GM12878 (cell line): ENCODE data around the gene MOV10L1. TPM values are rescaled to one million over a fixed set of nuclear protein-coding genes. Genes with fewer than 3 reads are reported as not detected.

Experiments
- ATAC-seq: fragments of 200-7000 bp; cut with Tn5 transposase; 3 replicates; pipeline ENCODE4 v1.9.1; 2020; ENCODE audit warnings: mild to moderate bottlenecking, moderate library complexity
- BruUV-seq: library from RNA; stranded (reverse); fragments of 400-500 nt; replicated peaks from 2 replicates; lab custom pipeline; 2021; lab: Mats Ljungman, UMichigan
- CTCF ChIA-PET: fragments of 300-600 bp; sonication (Branson Sonifier 250); formaldehyde crosslinking; extraction: SDS; loops from one replicate; lab custom pipeline; 2021; ENCODE audit warnings: inconsistent platforms; lab: Yijun Ruan, JAX
- POLR2A ChIA-PET: fragments of 350-600 bp; formaldehyde crosslinking; extraction: SDS; loops from one replicate; lab custom pipeline; 2021; ENCODE audit warnings: inconsistent platforms; lab: Charles Lee
- RAD21 ChIA-PET: fragments of 300-600 bp; sonication (Branson Sonifier 250); formaldehyde crosslinking; loops from one replicate; lab custom pipeline; 2023; ENCODE audit warnings: antibody characterized with exemption; ENCODE audit not compliant: unreplicated experiment; lab: Charles Lee
- SMC1A ChIA-PET: fragments of 300-600 bp; sonication (Branson Sonifier 250); formaldehyde crosslinking; loops from one replicate; lab custom pipeline; 2023; ENCODE audit not compliant: unreplicated experiment, uncharacterized antibody; lab: Charles Lee
- DNase-seq: peaks from one replicate; pipeline ENCODE4 v3.0.0-alpha.2; 2011; ENCODE audit warnings: low read depth, low spot score
- FAIRE-seq: peaks from 3 replicates; lab custom pipeline; 2011; peaks lifted over from hg19 to GRCh38; lab: Jason Lieb, UNC
- H2AFZ ChIP-seq: 2 replicates; pipeline ENCODE4 v1.6.0; 2011; ENCODE audit warnings: low read depth, low read length, control low read depth; ENCODE audit not compliant: control insufficient read depth
- H3K27ac ChIP-seq: 2 replicates; pipeline ENCODE4 v1.5.1; 2011; ENCODE audit warnings: control low read depth; ENCODE audit not compliant: control insufficient read depth, insufficient read depth
- H3K27me3 ChIP-seq, 2 experiments: replicated peaks in 1 of 2; 2 replicates each; pipeline versions ENCODE4 v1.6.0 to v1.6.1; 2011; ENCODE audit warnings: low read length in 1 of 2; ENCODE audit not compliant: control insufficient read depth in 2 of 2, insufficient read depth in 2 of 2
- H3K36me3 ChIP-seq, 2 experiments: 2 replicates each; pipeline ENCODE4 v1.5.1; 2011; ENCODE audit warnings: low read length in 1 of 2; ENCODE audit not compliant: control insufficient read depth in 2 of 2, insufficient read depth in 2 of 2
- H3K4me1 ChIP-seq: 2 replicates; pipeline ENCODE4 v1.6.1; 2011; ENCODE audit warnings: mild to moderate bottlenecking, low read length, moderate library complexity, mixed read lengths; ENCODE audit not compliant: control insufficient read depth, insufficient read depth
- H3K4me2 ChIP-seq: 2 replicates; pipeline ENCODE4 v1.6.0; 2011; ENCODE audit warnings: control low read depth; ENCODE audit not compliant: control insufficient read depth, insufficient read depth
- H3K4me3 ChIP-seq: fragments of 200-600 bp; sonication (generic); 2 replicates; pipeline ENCODE4 v1.5.1; 2016
- H3K79me2 ChIP-seq: 2 replicates; pipeline ENCODE4 v1.6.0; 2011; ENCODE audit warnings: low read length; ENCODE audit not compliant: control insufficient read depth, insufficient read depth
- H3K9ac ChIP-seq: 2 replicates; pipeline ENCODE4 v1.8.0; 2011; ENCODE audit warnings: low read length, control low read depth, mixed read lengths; ENCODE audit not compliant: control insufficient read depth, insufficient read depth
- H3K9me3 ChIP-seq: replicated peaks from 3 replicates; pipeline ENCODE4 v1.5.1; 2011; ENCODE audit warnings: mild to moderate bottlenecking, low read length; ENCODE audit not compliant: control insufficient read depth, insufficient read depth
- H4K20me1 ChIP-seq: 2 replicates; pipeline ENCODE4 v1.6.0; 2011; ENCODE audit not compliant: control insufficient read depth, insufficient read depth
- BACH1 ChIP-seq: fragments of 450-650 bp; IDR thresholded peaks from 2 replicates; pipeline ENCODE4 v1.6.1; 2017; ENCODE audit warnings: mild to moderate bottlenecking, borderline replicate concordance
- BHLHE40 ChIP-seq, 2 experiments: fragments of 450-650 bp in 1 of 2; IDR thresholded peaks; 2 replicates each; pipeline ENCODE4 v1.6.1; 2011 to 2017; ENCODE audit warnings: low read depth in 2 of 2, borderline replicate concordance in 1 of 2, improper control_type of control experiment in 1 of 2, low read length in 1 of 2, mild to moderate bottlenecking in 1 of 2
- FOXM1 ChIP-seq: IDR thresholded peaks from 2 replicates; pipeline ENCODE4 v1.6.1; 2012; ENCODE audit warnings: low read depth, mild to moderate bottlenecking, inconsistent platforms, low read length, moderate library complexity
- HSF1 ChIP-seq: fragments of 150-350 bp; IDR thresholded peaks from 2 replicates; pipeline ENCODE4 v1.6.1; 2014; ENCODE audit warnings: mild to moderate bottlenecking, low read depth, low read length
- PAX8 ChIP-seq: fragments of 450-650 bp; IDR thresholded peaks from 2 replicates; pipeline ENCODE4 v1.6.1; 2017; ENCODE audit warnings: mild to moderate bottlenecking, moderate library complexity
- RB1 ChIP-seq: fragments of 450-650 bp; formaldehyde crosslinking; IDR thresholded peaks from 2 replicates; pipeline ENCODE4 v1.6.1; 2017; ENCODE audit warnings: mild to moderate bottlenecking, borderline replicate concordance
- SMC3 ChIP-seq: IDR thresholded peaks from 2 replicates; pipeline ENCODE4 v1.6.1; 2011; ENCODE audit warnings: low read length, improper control_type of control experiment, borderline replicate concordance
- WGBS: methylation state at CpG from one replicate; pipeline ENCODE4 v1.1.6; 2016; ENCODE audit warnings: low lambda C conversion rate; ENCODE audit not compliant: insufficient replicate concordance, insufficient coverage; ENCODE audit errors: missing lambda C conversion rate; 5-methylcytosine and 5-hydroxymethylcytosine counted together
- in situ Hi-C: fragments of 300-500 bp; cut with MboI; formaldehyde crosslinking; loops from 9 replicates; pipeline ENCODE4 v1.14.3; 2018; ENCODE audit warnings: mixed read lengths
- intact Hi-C: fragments of 100-400 bp; cut with micrococcal nuclease; formaldehyde crosslinking; loops from one replicate; pipeline ENCODE4 v1.14.2; 2022; ENCODE audit not compliant: unreplicated experiment
- polyA plus RNA-seq, 11 experiments: library from polyadenylated mRNA; depleted of rRNA in 4 of 11; unstranded in 6 of 11; stranded (reverse) in 5 of 11; fragments of >200 nt; fragmentation: Nextera tagmentation in 4 of 11; fragmentation: Illumina TruSeq in 1 of 11; extraction: Ambion mirVana in 4 of 11; extraction: Trizol in 1 of 11; gene quantifications; 1 replicate in 1 of 11; 2 replicates in 10 of 11; pipeline versions ENCODE4 v1.2.1 to v1.2.3, GENCODE V29; 2011 to 2016; ENCODE audit warnings: inconsistent platforms in 2 of 11, missing spikeins in 2 of 11, low read depth in 1 of 11
- total RNA-seq, 4 experiments: library from RNA; depleted of rRNA in 3 of 4; stranded (reverse); fragments of >200 nt in 3 of 4; fragmentation: Illumina TruSeq in 1 of 4; extraction: Trizol in 1 of 4; gene quantifications; 2 replicates each; pipeline versions ENCODE4 v1.2.1 to v1.2.3, GENCODE V29; 2013 to 2021
- TF ChIP-seq, protein P1 (sequence below): IDR thresholded peaks from 2 replicates; pipeline ENCODE4 v1.6.1; 2011; ENCODE audit warnings: borderline replicate concordance, low read depth, mild to moderate bottlenecking, moderate library complexity, mixed read lengths, low read length; ENCODE audit not compliant: insufficient read depth; ENCODE audit errors: extremely low read length

Gene MOV10L1
- total and polyA plus RNA-seq, 10 of the 15 experiments (the other 5 are each of a cell fraction or from before 2014, with no cell fraction given), result 0.22 TPM; not detected in 9

DNA sequence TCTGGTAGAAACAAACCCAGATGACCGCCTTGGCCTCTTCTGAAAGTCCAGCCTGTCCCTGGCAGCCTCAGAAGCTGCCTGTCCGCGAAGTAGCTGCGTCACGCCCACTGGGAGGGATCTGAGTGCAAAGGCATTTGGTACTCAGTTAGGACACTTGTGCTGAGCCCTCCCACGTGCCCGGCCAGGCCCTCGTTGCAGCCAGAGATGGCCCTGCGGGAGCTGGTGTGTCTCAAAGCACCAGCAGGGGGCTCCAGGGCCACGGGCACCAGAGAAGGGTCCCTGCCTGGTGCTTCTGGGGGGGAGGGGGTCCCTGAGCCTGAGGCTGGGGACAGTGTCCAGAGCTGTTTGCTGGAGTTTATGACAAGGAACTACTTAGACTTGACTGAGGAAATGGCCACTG lies 116.8 kb downstream of the MOV10L1 start (continued):
- TF ChIP-seq HSF1 (no peak), BACH1 (no peak), SMC3 (no peak), FOXM1 (no peak), RB1 (no peak), BHLHE40 (IDR thresholded peaks at IDR 0.05; ENCODE audit: borderline replicate concordance in 1 of 2, low read depth in 2 of 2, low read length in 1 of 2) (peak in 1 of 2 experiments; percentile 11; a peak in 1 of 4 replicates)
- TF ChIP-seq, protein P1, sequence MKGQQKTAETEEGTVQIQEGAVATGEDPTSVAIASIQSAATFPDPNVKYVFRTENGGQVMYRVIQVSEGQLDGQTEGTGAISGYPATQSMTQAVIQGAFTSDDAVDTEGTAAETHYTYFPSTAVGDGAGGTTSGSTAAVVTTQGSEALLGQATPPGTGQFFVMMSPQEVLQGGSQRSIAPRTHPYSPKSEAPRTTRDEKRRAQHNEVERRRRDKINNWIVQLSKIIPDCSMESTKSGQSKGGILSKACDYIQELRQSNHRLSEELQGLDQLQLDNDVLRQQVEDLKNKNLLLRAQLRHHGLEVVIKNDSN, result no peak

GRCh38 chr22:50207383-50208140 lies 117.8 kb downstream of the MOV10L1 start:
- no peak for TF ChIP-seq PAX8
- TF ChIP-seq BHLHE40 (IDR thresholded peaks at IDR 0.05; ENCODE audit: borderline replicate concordance in 1 of 2, low read depth in 2 of 2, low read length in 1 of 2), result 0 out of 4 replicates have a peak, but pooled peaks of 1 of the 2 experiments have one; percentile 7
- intact Hi-C loops, result no loop called here
- peaks cover 2% of the 10 kb centered on the region for H3K79me2 ChIP-seq
- no peak overlapping the region for H3K9ac ChIP-seq
- WGBS, result 30% methylated on average over 22 of the region's 23 CpGs
- no peaks in the 10 kb centered on the region; the same call in 1 of the 2 replicates for H4K20me1 ChIP-seq
- RAD21 ChIA-PET, result interaction anchor here (1.9 kb wide), 1 partner anchor 59 kb away, joined by 4 read pairs; no protein-coding TSS in a partner anchor
- peak; percentile 15; the same call in 2 of the 3 replicates for ATAC-seq
- no peak overlapping the region for H2AFZ ChIP-seq
- no peak overlapping the region for H3K4me3 ChIP-seq
- H3K9me3 ChIP-seq, result no peaks in the 10 kb centered on the region
- in situ Hi-C loops, result loop anchor here (5.0 kb wide), 1 partner anchor 275 kb away; no protein-coding TSS in a partner anchor
- SMC1A ChIA-PET, result interaction anchor here (0.7 kb wide), 1 partner anchor 530 kb away, joined by 3 read pairs; no protein-coding TSS in a partner anchor
- CTCF ChIA-PET, result interaction anchor here (0.7 to 2.3 kb wide), 5 partner anchors 17 to 274 kb away, joined by 3 to 13 read pairs (median 5); no protein-coding TSS in a partner anchor
- H3K36me3 ChIP-seq, result peaks cover 4 to 19% of the 10 kb centered on the region in 2 experiments
- POLR2A ChIA-PET, result interaction anchor here (0.6 kb wide), 1 partner anchor 273 kb away, joined by 3 read pairs; no protein-coding TSS in a partner anchor
- BruUV-seq, result no TSS peak
- H3K27ac ChIP-seq, result no peak overlapping the region
- no peak for FAIRE-seq
- H3K4me1 ChIP-seq, result no peaks in the 10 kb centered on the region
- no peak overlapping the region for H3K4me2 ChIP-seq
- DNase-seq, result no peak
- H3K27me3 ChIP-seq, result no peaks in the 10 kb centered on the region
